Umbilical cord (tissue), 2 donors: Measurements from ENCODE around the gene OSER1. TPM values are rescaled to one million over a fixed set of nuclear protein-coding genes. Genes with fewer than 3 reads are reported as not detected.
A peak's percentile ranks its signal among the peaks of the same experiment; 100 is the strongest.
"Not testable (repeated sequence)": the region's sequence is repeated elsewhere in the genome, so short reads cannot be mapped to it uniquely, and the experiment has no call there.

Experiments
- DNase-seq: peaks from one replicate; pipeline ENCODE4 v3.0.0-alpha.2; 2015; ENCODE audit warnings: low spot score
- total RNA-seq: library from RNA; depleted of rRNA; stranded (reverse); fragments of >200 nt; gene quantifications from one replicate; pipeline ENCODE4 v1.2.3, GENCODE V29; 2014; ENCODE audit warnings: low replicate concordance; ENCODE audit not compliant: insufficient read depth

OSER1 gene
- total RNA-seq, 1 donor from 2014 or later, result 31.5 TPM

DNA sequence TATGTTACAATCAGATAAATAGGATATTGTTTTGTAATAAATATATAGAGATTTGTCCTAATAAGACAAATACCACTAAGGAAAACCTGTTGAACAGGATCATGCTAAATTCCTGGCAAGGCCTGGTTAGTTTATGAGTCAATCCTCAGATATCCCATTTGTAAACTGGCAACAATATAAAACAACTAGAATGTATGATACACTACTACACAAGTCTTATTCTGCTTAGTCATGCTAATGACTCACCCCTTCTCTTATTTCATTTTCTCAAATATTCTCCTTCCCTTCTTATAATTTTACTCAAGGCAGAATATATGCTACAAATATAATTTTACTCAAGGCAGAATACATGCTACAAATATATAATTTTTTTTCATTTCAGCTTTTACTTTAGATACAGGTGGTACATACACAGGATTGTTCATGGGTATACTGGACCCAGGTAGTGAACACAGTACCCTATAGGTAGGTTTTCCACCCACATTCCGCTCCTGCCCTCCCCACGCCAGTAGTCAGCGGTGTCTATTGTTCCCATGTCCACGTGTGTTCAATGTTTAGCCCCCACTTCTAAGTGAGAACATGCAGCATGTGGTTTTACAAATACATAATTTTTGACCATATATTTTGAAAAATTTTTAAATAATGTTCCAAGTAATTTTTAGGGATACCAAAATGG lies 6.3 kb downstream of the OSER1 start:
- DNase-seq, result peak; percentile 55

DNA sequence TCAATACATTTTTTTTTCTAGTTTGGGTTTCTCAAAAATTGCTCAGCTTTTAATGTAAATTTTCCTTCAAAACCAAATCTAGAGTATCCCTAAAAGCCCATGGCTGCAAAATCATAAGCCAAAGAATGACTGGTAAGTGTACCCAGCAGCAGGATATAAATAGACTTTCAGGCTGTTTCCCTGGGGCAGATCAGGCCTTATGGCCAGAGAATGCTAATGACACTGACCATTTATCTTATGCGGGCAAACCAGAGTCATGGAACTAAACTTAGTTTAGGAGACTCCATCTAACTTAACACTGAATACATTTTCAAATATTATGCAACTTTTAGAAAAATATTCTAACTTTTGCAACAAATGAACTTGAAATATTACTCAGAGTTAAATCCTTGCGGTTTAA lies 7.4 kb downstream of the OSER1 start:
- no peak for DNase-seq

DNA sequence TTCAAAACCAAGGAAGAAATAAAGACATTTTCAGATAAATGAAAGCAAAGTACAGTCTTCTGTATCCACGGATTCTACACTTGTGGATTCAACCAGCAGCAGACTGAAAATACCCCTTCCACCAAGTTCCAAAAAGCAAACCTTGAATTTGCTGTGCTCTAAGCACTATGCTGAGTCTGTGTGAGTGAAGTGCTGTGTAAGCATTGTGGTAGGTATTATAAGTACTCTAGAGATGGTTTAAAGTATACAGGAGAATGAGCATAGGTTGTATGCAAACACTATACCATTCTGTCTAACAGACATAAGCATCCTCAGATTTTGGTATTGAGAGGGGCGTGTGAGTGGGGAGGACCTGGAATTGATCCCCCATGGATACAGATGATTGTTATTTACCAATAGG lies 9.6 kb downstream of the OSER1 start:
- no peak for DNase-seq

- no peak for DNase-seq
Measured at GRCh38 chr20:44200371-44200770, 10.2 kb downstream of the OSER1 start.

DNA sequence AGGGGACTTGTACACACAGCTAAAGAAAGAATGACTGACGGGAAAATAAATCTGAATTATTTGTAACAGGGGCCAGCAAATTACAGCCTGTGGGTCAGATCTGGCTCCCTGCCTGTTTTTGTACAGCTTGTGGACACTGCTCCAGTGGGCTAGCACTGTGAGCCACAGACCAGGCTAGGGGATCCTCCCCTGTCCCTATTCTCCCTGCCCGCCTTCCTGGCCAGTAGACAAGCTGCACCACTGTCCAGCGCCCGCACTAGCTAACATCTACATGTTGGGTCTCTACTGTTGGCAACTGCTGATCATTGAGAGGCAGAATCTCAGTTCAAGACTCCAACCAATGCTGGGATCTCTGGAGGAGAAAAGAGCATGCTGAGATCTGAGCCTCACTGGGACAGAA lies 10.7 kb downstream of the OSER1 start:
- no peak for DNase-seq

- no peak for DNase-seq
Measured at GRCh38 chr20:44198872-44199271, 11.7 kb downstream of the OSER1 start.

DNA sequence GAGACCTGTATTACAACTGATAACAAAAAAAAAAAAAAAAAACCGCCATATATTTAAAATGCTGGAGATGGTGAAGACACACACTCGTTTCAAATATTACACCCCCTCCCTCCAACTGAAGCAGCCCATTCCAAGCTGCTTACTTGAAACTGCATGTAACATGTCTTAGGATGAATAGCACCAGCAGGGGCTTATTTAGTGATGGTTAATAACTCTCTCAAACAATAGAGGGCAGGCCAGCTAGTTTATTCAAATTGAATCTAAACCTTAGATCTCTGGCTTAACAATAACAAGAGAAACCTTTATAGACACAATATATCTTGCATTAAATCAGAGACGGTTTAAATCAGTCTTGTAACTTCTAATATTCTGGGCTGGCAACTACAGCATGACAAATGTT lies 14.3 kb downstream of the OSER1 start:
- no peak for DNase-seq

GRCh38 chr20:44195605-44196004 lies 15.0 kb downstream of the OSER1 start:
- no peak for DNase-seq

DNA sequence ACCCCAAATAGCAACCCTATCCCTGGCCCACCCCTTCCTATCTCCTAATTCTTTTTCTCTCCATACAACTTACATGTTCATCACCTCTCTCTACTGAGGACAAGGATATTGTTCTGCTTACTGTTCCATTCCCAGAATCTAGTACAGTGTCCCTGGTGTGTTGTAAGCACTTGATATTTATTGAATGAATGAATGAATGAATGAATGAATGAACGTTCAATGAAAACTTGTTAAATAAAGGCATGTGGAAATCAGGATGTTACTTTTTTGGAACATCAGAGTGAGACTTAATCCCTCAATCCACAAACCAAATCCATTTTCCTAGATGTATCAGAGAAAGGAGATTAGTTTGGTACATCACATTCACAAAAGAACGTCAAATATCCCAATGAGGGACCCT lies 16.8 kb downstream of the OSER1 start:
- no peak for DNase-seq

DNA sequence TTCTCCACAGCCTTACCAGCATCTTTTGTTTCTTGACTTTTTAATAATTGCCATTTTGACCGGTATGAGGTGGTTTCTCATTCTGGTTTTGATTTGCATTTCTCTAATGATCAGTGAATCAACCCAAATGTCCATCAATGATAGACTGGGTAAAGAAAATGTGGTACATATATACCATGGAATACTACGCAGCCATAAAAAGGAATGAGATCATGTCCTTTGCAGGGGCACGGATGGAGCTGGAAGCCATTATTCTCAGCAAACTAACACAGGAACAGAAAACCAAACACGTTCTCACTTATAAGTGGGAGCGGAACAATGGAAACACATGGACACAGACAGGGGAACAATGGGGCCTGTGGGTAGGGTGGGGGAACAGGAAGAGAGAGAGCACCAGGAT lies 18.9 kb downstream of the OSER1 start:
- DNase-seq, result not testable (repeated sequence)

DNA sequence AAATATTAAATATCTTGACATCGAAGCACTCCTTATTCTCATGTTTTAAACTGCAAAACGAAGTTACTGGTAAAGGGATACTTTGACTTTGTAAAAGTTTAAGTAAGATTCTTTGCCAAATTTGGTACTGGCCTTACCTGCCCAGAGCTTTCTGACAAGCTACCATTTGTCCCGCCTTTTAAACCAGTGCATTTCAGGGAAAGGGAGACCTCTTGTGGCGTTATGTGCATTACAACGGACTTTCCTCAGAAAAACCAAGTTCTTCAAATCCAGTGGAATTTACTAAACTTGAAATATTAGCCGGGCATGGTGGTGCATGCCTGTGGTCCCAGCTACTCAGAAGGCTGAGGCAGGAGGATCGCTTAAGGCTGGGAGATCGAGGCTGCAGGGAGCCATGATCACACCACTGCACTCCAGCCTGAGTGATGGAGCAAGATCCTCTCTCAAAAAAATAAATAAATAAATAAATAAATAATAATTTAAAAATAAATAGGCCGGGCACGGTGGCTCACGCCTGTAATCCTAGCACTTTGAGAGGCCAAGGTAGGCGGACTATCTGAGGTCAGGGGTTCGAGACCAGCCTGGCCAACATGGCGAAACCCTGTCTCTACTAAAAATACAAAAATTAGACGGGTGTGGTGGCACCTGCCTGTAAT lies 20.2 kb downstream of the OSER1 start:
- peak; percentile 89 for DNase-seq

DNA sequence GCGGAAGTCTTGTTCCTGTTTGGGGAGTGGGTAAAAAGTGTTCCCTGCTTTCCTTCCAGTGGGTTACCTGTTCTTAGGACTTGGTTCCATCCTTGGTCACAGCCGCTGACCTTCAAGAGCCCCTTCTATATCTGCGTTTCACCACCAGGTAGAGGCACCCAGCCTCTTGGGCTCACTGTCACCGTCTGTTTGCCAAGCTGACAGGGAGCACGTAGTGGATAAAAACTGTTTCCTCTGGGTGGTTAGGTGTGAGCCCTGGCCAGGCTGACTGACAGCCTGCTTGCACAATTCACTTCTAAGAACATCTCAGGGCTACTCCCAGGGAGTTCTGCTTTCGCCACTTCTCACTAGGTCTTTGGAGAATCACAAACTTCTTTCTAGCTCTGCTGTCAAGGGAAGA lies 21.8 kb downstream of the OSER1 start:
- peak; percentile 54 for DNase-seq

GRCh38 chr20:44187772-44188709 lies 22.5 kb downstream of the OSER1 start:
- DNase-seq, result peak; percentile 81

GRCh38 chr20:44187054-44187771 lies 23.4 kb downstream of the OSER1 start, which contains the start of gene JPH2:
Gene JPH2 (minus strand): TSS chr20:44187188. CDS start chr20:44186705, 483 bp downstream.
- DNase-seq, result peak; percentile 88

DNA sequence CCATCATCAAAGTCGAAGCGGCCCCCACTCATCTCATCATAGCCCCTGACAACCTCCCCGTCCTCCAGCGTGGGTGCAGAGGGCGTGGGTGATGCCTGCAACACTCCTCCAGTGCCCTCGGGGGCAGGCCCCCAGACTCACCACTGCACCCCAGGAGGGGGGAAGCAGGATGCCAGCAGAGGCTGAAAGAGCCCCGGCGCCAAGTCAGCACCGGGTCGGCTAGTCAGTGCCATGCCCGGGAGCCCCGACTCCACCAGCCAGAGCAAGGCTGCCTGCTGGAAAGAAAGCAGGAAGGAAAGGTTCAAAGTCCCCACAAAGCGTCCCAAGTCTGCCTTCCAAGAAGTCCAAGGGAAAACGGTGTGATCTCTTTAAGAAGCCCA lies 23.9 kb downstream of the OSER1 start:
- DNase-seq, result no peak

DNA sequence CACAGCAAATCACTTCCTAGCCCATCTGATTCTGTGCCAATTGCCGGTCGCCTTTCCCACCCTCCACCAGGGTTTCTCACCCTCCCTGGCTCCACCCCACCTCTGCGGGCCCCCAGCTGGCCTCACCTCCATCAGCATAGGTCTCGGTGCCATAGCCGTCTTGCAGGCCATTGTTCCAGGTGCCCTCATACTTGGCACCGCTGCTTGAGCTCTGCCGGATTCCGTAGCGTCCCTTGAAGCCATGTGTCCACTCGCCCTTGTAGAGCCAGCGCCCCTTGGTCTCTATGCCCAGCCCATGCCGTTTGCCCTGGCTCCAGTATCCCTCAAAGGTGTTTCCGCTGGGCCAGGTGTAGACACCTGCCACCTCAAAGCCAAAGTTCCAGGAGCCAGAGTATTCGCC lies 24.4 kb downstream of the OSER1 start:
- no peak for DNase-seq

DNA sequence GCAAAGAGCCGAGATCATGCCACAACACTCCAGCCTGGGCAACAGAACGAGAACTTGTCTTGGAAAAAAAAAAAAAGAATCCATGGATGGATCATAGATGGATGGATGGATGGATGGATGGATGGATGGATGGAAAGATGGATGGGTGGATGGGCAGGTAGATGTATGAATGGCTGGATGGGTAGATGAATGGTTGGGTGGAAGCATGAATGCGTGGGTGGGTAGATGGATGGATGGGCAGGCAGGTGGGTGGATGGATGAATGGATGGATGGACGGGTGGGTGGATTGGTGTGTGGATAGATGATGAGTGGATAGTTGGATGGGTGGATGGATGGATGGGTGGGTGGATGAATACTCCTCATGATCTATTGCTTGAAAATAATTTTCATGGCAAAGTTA lies 25.0 kb downstream of the OSER1 start:
- DNase-seq, result no peak

GRCh38 chr20:44183282-44183681 lies 27.3 kb downstream of the OSER1 start:
- no peak for DNase-seq

DNA sequence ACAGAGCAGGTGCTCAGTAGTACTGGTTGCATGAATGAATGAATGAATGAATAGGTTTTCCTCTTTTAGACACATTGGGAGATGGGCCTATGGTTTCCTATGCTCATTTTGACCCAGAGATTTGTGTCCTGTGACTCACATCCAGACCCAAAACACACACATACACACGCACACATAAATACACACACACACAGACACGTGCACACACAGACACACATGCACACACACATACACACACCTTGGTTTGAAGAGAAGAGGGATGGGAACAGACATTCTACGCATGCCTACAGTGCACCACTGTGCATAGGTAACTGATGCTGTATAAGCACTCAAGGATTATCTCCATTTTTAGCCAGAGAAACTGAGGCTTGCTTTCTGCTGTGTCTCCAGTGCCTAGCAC lies 27.7 kb downstream of the OSER1 start:
- DNase-seq, result no peak

- DNase-seq, result no peak
Measured at GRCh38 chr20:44182135-44182765, 28.3 kb downstream of the OSER1 start.

DNA sequence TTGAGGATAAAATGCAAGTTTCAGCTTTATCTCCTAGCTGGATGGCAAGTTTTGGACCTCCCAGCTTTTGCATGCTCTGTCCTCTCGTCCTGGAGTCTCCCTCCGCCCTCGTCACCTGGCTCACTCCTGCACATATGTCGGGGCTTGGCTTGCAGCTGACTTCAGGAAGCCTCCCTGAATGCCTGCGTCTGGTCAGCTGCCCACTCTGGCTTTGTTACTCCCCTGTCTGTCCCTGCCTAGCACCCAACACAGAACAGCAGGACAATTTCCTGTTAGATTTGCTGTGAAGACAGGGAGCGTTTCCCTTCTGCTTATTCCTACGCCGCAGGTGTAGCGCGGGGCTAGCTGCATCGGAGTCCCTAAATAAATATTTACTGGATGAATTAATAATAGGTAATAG lies 29.0 kb downstream of the OSER1 start:
- no peak for DNase-seq
